Adipose tissue (tissue), 3 donors: ENCODE measurements around the gene PRR15L. TPM values are rescaled to one million over a fixed set of nuclear protein-coding genes. Genes with fewer than 3 reads are reported as not detected.

Experiments used
- H3K27ac ChIP-seq: one replicate; pipeline ENCODE4 v1.5.1; 2013; ENCODE audit warnings: low read depth, low read length
- WGBS, 3 donors: extraction: QIAGEN DNeasy Blood & Tissue Kit; methylation state at CpG; one replicate each; pipeline ENCODE4 v1.1.7; 2013; 5-methylcytosine and 5-hydroxymethylcytosine counted together
- polyA plus RNA-seq, 3 donors: library from polyadenylated mRNA; stranded (reverse); fragments of 200-250 nt; gene quantifications; one replicate each; pipeline ENCODE4 v1.2.3, GENCODE V29; 2013
- donor health status: healthy with polysubstance abuse.
- donor health status: Bipolar disorder and iron deficiency.
- donor health status: healthy.

Gene PRR15L
- polyA plus RNA-seq, 3 donors = 1.0 to 80.7 (median 7.1) TPM

- 89 to 97% (median 95%) methylated on average over 5 of the region's 5 CpGs for WGBS, 3 donors
- H3K27ac ChIP-seq = no peak overlapping the region
Observed at GRCh38 chr17:47968836-47969235, 11.2 kb upstream of the PRR15L start.

- 22 to 59% (median 49%) methylated on average over 5 of the region's 5 CpGs for WGBS, 3 donors
- H3K27ac ChIP-seq = no peak overlapping the region
Observed at GRCh38 chr17:47967607-47968252, 10.0 kb upstream of the PRR15L start.

- 29 to 56% (median 39%) methylated on average over 1 of the region's 1 CpG for WGBS, 3 donors
- peak overlapping the region; percentile 26 for H3K27ac ChIP-seq
Observed at GRCh38 chr17:47966079-47966519, 8.4 kb upstream of the PRR15L start.

- WGBS, 3 donors = 90 to 97% (median 95%) methylated on average over 5 of the region's 5 CpGs
Observed at GRCh38 chr17:47964856-47965255, 7.2 kb upstream of the PRR15L start.

GRCh38 chr17:47962901-47963300, 5.2 kb upstream of the PRR15L start:
- WGBS, 3 donors = 73 to 93% (median 92%) methylated on average over 3 of the region's 3 CpGs
- no peak overlapping the region for H3K27ac ChIP-seq

More at GRCh38 chr17:47964856-47965255, 7.2 kb upstream of the PRR15L start:
- no peak overlapping the region for H3K27ac ChIP-seq

- WGBS, 3 donors = 86 to 90% (median 87%) methylated on average over 6 of the region's 6 CpGs
- no peak overlapping the region for H3K27ac ChIP-seq
Observed at GRCh38 chr17:47961406-47961805, 3.7 kb upstream of the PRR15L start.

- H3K27ac ChIP-seq = no peak overlapping the region
- 40 to 78% (median 71%) methylated on average over 8 of the region's 8 CpGs for WGBS, 3 donors
Observed at GRCh38 chr17:47959825-47960655, 2.4 kb upstream of the PRR15L start.

GRCh38 chr17:47956791-47957590, 692 bp downstream of the PRR15L start:
- WGBS, 3 donors = 20 to 85% (median 63%) methylated on average over 4 of the region's 4 CpGs
- no peak overlapping the region for H3K27ac ChIP-seq

GRCh38 chr17:47955497-47956461, 1.9 kb downstream of the PRR15L start:
- no peak overlapping the region for H3K27ac ChIP-seq
- WGBS, 3 donors = 33 to 90% (median 82%) methylated on average over 7 of the region's 7 CpGs

- no peak overlapping the region for H3K27ac ChIP-seq
Observed at GRCh38 chr17:47953909-47954308, 3.8 kb downstream of the PRR15L start.

- no peak overlapping the region for H3K27ac ChIP-seq
- WGBS, 3 donors = 29 to 70% (median 65%) methylated on average over 11 to 12 of the region's 12 CpGs
Observed at GRCh38 chr17:47952171-47953021, 5.3 kb downstream of the PRR15L start.

- WGBS, 3 donors = 65 to 91% (median 90%) methylated on average over 4 of the region's 4 CpGs
- no peak overlapping the region for H3K27ac ChIP-seq
Observed at GRCh38 chr17:47950448-47950847, 7.2 kb downstream of the PRR15L start.

GRCh38 chr17:47949946-47950345, 7.7 kb downstream of the PRR15L start:
- H3K27ac ChIP-seq = no peak overlapping the region
- WGBS, 3 donors = 17 to 40% (median 38%) methylated on average over 3 of the region's 3 CpGs

GRCh38 chr17:47949197-47949759, 8.4 kb downstream of the PRR15L start:
- no peak overlapping the region for H3K27ac ChIP-seq
- 2 to 4% (median 3%) methylated on average over 22 of the region's 22 CpGs for WGBS, 3 donors

- H3K27ac ChIP-seq = no peak overlapping the region
Observed at GRCh38 chr17:47948706-47949196, 8.9 kb downstream of the PRR15L start.

GRCh38 chr17:47946929-47947397, 10.7 kb downstream of the PRR15L start:
- no peak overlapping the region for H3K27ac ChIP-seq
- WGBS, 3 donors = 10 to 25% (median 24%) methylated on average over 2 of the region's 2 CpGs

More at GRCh38 chr17:47948706-47949196, 8.9 kb downstream of the PRR15L start:
- 7 to 48% (median 43%) methylated on average over 5 of the region's 5 CpGs for WGBS, 3 donors
